SK-N-DZ (cell line): ENCODE results near the gene GLI2.

Experiments used
- DNase-seq: peaks from one replicate; pipeline ENCODE4 v3.0.0-alpha.2; 2015; ENCODE audit warnings: low spot score

GLI2 gene

GRCh38 chr2:120769076-120769786 lies 33.6 kb downstream of the GLI2 start:
- DNase-seq, result no peak

GRCh38 chr2:120769787-120770120 lies 34.1 kb downstream of the GLI2 start:
- no peak for DNase-seq

GRCh38 chr2:120770176-120770575 lies 34.5 kb downstream of the GLI2 start:
- DNase-seq, result no peak

- DNase-seq, result no peak
Measured at GRCh38 chr2:120770641-120771040, 35.0 kb downstream of the GLI2 start.

- no peak for DNase-seq
Measured at GRCh38 chr2:120771111-120771780, 35.6 kb downstream of the GLI2 start.

GRCh38 chr2:120771781-120772208 lies 36.1 kb downstream of the GLI2 start:
- no peak for DNase-seq

GRCh38 chr2:120772261-120772660 lies 36.6 kb downstream of the GLI2 start:
- DNase-seq, result no peak

- DNase-seq, result no peak
Measured at GRCh38 chr2:120773186-120773800, 37.6 kb downstream of the GLI2 start.

- DNase-seq, result no peak
Measured at GRCh38 chr2:120774557-120775160, 39.0 kb downstream of the GLI2 start.

GRCh38 chr2:120775194-120775593 lies 39.5 kb downstream of the GLI2 start:
- DNase-seq, result no peak

GRCh38 chr2:120775801-120776589 lies 40.3 kb downstream of the GLI2 start:
- no peak for DNase-seq

GRCh38 chr2:120776649-120777048 lies 41.0 kb downstream of the GLI2 start:
- DNase-seq, result no peak

GRCh38 chr2:120777170-120777751 lies 41.6 kb downstream of the GLI2 start:
- no peak for DNase-seq

GRCh38 chr2:120777787-120778186 lies 42.1 kb downstream of the GLI2 start:
- no peak for DNase-seq

- DNase-seq, result no peak
Measured at GRCh38 chr2:120778244-120778643, 42.6 kb downstream of the GLI2 start.

GRCh38 chr2:120779781-120780283 lies 44.2 kb downstream of the GLI2 start:
- DNase-seq, result no peak

- DNase-seq, result no peak
Measured at GRCh38 chr2:120780402-120780801, 44.7 kb downstream of the GLI2 start.

- DNase-seq, result no peak
Measured at GRCh38 chr2:120783371-120783791, 47.7 kb downstream of the GLI2 start.

GRCh38 chr2:120783969-120784372 lies 48.3 kb downstream of the GLI2 start:
- no peak for DNase-seq
